K562 (cell line): ENCODE results near the gene SERPINE3. TPM values are rescaled to one million over a fixed set of nuclear protein-coding genes. Genes with fewer than 3 reads are reported as not detected.

Experiments
- ATAC-seq: fragments of 200-7000 bp; cut with Tn5 transposase; 3 replicates; pipeline ENCODE4 v1.9.1; 2020; ENCODE audit warnings: moderate library complexity
- BruUV-seq: library from RNA; stranded (reverse); fragments of 400-500 nt; replicated peaks from 2 replicates; lab custom pipeline; 2021; lab: Mats Ljungman, UMichigan
- CTCF ChIA-PET: fragments of 300-600 bp; formaldehyde crosslinking; extraction: SDS; loops from one replicate; lab custom pipeline; 2021; ENCODE audit warnings: low intra/inter-chr PET ratio; lab: Yijun Ruan, JAX
- POLR2A ChIA-PET: fragments of 300-600, 350-650 bp; sonication (Branson Sonifier 250); formaldehyde crosslinking; extraction: SDS; loops from one replicate; lab custom pipeline; 2021; ENCODE audit warnings: antibody characterized with exemption, inconsistent platforms; lab: Yijun Ruan, JAX
- DNase-seq, 4 experiments: peaks; one replicate each; pipeline versions ENCODE4 v3.0.0 to v3.0.0-alpha.2; 2011 to 2018; ENCODE audit warnings: low spot score in 3 of 4, mixed read lengths in 3 of 4; ENCODE audit errors: extremely low read depth in 1 of 4
- FAIRE-seq: peaks from 2 replicates; lab custom pipeline; 2011; peaks lifted over from hg19 to GRCh38; lab: Jason Lieb, UNC
- H2AFZ ChIP-seq: 2 replicates; pipeline ENCODE4 v1.6.0; 2011; ENCODE audit warnings: low read depth, low read length, control low read depth, inconsistent platforms
- H3K27ac ChIP-seq: fragments of 200-600 bp; 3 replicates; pipeline ENCODE4 v1.8.0; 2011; ENCODE audit warnings: low read depth, mild to moderate bottlenecking, control low read depth, inconsistent platforms, low read length, moderate library complexity, mixed read lengths; ENCODE audit errors: extremely low read depth
- H3K27me3 ChIP-seq, 2 experiments: fragments of 300-600 bp in 1 of 2; 2 replicates in 1 of 2; 3 replicates in 1 of 2; pipeline versions ENCODE4 v1.6.0 to v1.8.0; 2011; ENCODE audit warnings: inconsistent platforms in 2 of 2, low read length in 2 of 2, mild to moderate bottlenecking in 1 of 2, mixed read lengths in 1 of 2, moderate library complexity in 1 of 2; ENCODE audit not compliant: control insufficient read depth in 2 of 2, insufficient read depth in 2 of 2
- H3K36me3 ChIP-seq: fragments of 300-600 bp; 3 replicates; pipeline ENCODE4 v1.8.0; 2011; ENCODE audit warnings: mild to moderate bottlenecking, low read length, inconsistent platforms; ENCODE audit not compliant: control insufficient read depth, insufficient read depth
- H3K4me1 ChIP-seq, 2 experiments: fragments of 200-600 bp in 1 of 2; replicated peaks in 1 of 2; 2 replicates in 1 of 2; 3 replicates in 1 of 2; pipeline versions ENCODE4 v1.5.1 to v1.8.0; 2011; ENCODE audit warnings: inconsistent platforms in 2 of 2, low read length in 2 of 2, mild to moderate bottlenecking in 1 of 2, mixed read lengths in 1 of 2, moderate library complexity in 1 of 2; ENCODE audit not compliant: control insufficient read depth in 2 of 2, insufficient read depth in 2 of 2
- H3K4me2 ChIP-seq: 2 replicates; pipeline ENCODE4 v1.6.1; 2011; ENCODE audit warnings: low read length, control low read depth, inconsistent platforms, mixed read lengths; ENCODE audit not compliant: insufficient read depth
- H3K4me3 ChIP-seq: fragments of 200-600 bp; sonication (generic), shearing (Covaris generic); 2 replicates; pipeline ENCODE4 v1.5.1; 2016; ENCODE audit warnings: control low read depth, inconsistent platforms
- H3K79me2 ChIP-seq: fragments of 200-600 bp; 3 replicates; pipeline ENCODE4 v1.8.0; 2011; ENCODE audit warnings: low read length, inconsistent platforms; ENCODE audit not compliant: control insufficient read depth, insufficient read depth
- H3K9ac ChIP-seq, 2 experiments: 2 replicates each; pipeline versions ENCODE4 v1.6.0 to v1.6.1; 2011; ENCODE audit warnings: low read depth in 2 of 2, low read length in 2 of 2, control low read depth in 1 of 2, inconsistent platforms in 1 of 2, mild to moderate bottlenecking in 1 of 2, mixed read lengths in 1 of 2; ENCODE audit not compliant: insufficient read depth in 1 of 2
- H3K9me1 ChIP-seq: one replicate; pipeline ENCODE4 v1.6.0; 2011; ENCODE audit warnings: inconsistent platforms, mild to moderate bottlenecking, low read length, moderate library complexity; ENCODE audit not compliant: control insufficient read depth, insufficient read depth
- H3K9me3 ChIP-seq: replicated peaks from 2 replicates; pipeline ENCODE4 v1.5.1; 2011; ENCODE audit warnings: low read depth, low read length, inconsistent platforms; ENCODE audit not compliant: control insufficient read depth, insufficient read depth
- H4K20me1 ChIP-seq: replicated peaks from 2 replicates; pipeline ENCODE4 v1.6.1; 2011; ENCODE audit warnings: low read length, inconsistent platforms, mixed read lengths; ENCODE audit not compliant: control insufficient read depth, insufficient read depth
- RBM34 ChIP-seq: fragments of 200-400 bp; formaldehyde crosslinking; IDR thresholded peaks from 2 replicates; pipeline ENCODE4 v1.6.1; 2018; ENCODE audit warnings: low read length, borderline replicate concordance; ENCODE audit not compliant: insufficient read depth
- WGBS: fragments of 100-300 bp; shearing (Covaris generic); methylation state at CpG from one replicate; pipeline ENCODE4 v1.1.6; 2016; ENCODE audit warnings: low coverage, mixed read lengths; ENCODE audit not compliant: insufficient coverage; ENCODE audit errors: missing lambda C conversion rate; 5-methylcytosine and 5-hydroxymethylcytosine counted together
- in situ Hi-C: fragments of 300-500 bp; cut with MboI; formaldehyde crosslinking; loops from 4 replicates; pipeline ENCODE4 v1.15.0; 2018; ENCODE audit warnings: inconsistent platforms, mixed read lengths
- intact Hi-C: fragments of 100-400 bp; cut with micrococcal nuclease; formaldehyde crosslinking; loops from 2 replicates; pipeline ENCODE4 v1.14.2; 2022
- polyA plus RNA-seq, 8 experiments: library from polyadenylated mRNA; depleted of rRNA in 4 of 8; stranded (reverse) in 5 of 8; unstranded in 3 of 8; fragments of >200 nt; fragmentation: Nextera tagmentation in 2 of 8; fragmentation: Illumina TruSeq in 1 of 8; extraction: Ambion mirVana in 2 of 8; extraction: Trizol in 1 of 8; gene quantifications; 2 replicates each; pipeline versions ENCODE4 v1.2.1 to v1.2.3, GENCODE V29; 2011 to 2014; ENCODE audit warnings: inconsistent platforms in 1 of 8, missing spikeins in 1 of 8
- total RNA-seq, 7 experiments: library from RNA; depleted of rRNA in 6 of 7; stranded (reverse); fragments of >200 nt in 6 of 7; fragmentation: Illumina TruSeq in 2 of 7; extraction: Trizol in 2 of 7; gene quantifications; 2 replicates each; pipeline versions ENCODE4 v1.2.1 to v1.2.3, GENCODE V29; 2011 to 2021; ENCODE audit warnings: low replicate concordance in 1 of 7
- TF ChIP-seq, protein P1 (sequence below): IDR thresholded peaks from 2 replicates; pipeline ENCODE4 v1.6.1; 2012; ENCODE audit warnings: low read depth, low read length, improper control_type of control experiment, borderline replicate concordance

The SERPINE3 gene
- total and polyA plus RNA-seq, 9 of the 15 experiments (the other 6 are each of a cell fraction or from before 2014, with no cell fraction given): not detected

DNA sequence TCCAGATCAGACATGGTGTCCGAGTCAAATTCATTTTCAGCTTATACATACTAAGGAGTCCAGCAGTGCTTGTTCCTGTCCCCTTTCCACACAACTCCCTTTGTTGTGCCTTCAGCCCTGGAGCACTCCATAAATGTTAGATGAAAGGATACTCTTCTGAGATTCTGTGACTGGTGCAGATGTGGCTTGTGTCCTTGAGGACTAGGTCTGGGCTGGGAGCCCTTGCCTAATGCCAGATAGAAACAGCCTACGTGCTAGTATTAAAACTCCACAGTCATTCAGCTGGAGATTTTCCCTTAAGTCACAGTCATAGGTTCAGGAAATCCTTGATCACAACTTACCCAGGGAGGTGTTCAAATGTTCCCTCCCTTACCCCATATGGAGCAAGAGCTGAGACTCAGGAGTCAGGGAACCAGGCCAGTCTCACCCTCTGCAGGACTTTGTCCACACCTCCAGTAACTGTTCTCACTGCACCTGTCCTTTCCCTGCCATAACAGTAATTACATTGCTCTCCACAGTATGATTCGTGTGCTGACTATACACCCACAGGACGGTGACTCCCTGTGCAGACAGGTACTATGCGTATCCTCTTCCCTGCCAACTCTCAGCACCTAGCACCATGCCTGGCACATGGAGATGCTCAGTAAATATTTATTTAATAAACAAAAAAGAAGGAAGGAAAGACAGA is 15.5 kb upstream of the SERPINE3 start:
- no peak for ATAC-seq
- ChIA-PET POLR2A (no interaction called here), CTCF (no interaction called here)
- Histone ChIP-seq H4K20me1 (no peaks in the 10 kb centered on the region), H3K9ac (no peak overlapping the region), H2AFZ (no peak overlapping the region), H3K27me3 (peaks cover 0 to 11% of the 10 kb centered on the region in 2 experiments; a peak in 3 of 5 replicates), H3K9me1 (no peaks in the 10 kb centered on the region), H3K4me1 (no peaks in the 10 kb centered on the region; a peak in 1 of 5 replicates), H3K27ac (no peak overlapping the region), H3K36me3 (no peaks in the 10 kb centered on the region), H3K4me2 (no peak overlapping the region), H3K4me3 (no peak overlapping the region), H3K79me2 (no peaks in the 10 kb centered on the region), H3K9me3 (no peaks in the 10 kb centered on the region)
- no TSS peak for BruUV-seq
- no peak for DNase-seq
- WGBS: 0% methylated on average over 5 of the region's 5 CpGs
- in situ Hi-C loops: no loop called here
- FAIRE-seq: no peak
- intact Hi-C loops: no loop called here
- TF ChIP-seq RBM34: no peak
- TF ChIP-seq, protein P1, sequence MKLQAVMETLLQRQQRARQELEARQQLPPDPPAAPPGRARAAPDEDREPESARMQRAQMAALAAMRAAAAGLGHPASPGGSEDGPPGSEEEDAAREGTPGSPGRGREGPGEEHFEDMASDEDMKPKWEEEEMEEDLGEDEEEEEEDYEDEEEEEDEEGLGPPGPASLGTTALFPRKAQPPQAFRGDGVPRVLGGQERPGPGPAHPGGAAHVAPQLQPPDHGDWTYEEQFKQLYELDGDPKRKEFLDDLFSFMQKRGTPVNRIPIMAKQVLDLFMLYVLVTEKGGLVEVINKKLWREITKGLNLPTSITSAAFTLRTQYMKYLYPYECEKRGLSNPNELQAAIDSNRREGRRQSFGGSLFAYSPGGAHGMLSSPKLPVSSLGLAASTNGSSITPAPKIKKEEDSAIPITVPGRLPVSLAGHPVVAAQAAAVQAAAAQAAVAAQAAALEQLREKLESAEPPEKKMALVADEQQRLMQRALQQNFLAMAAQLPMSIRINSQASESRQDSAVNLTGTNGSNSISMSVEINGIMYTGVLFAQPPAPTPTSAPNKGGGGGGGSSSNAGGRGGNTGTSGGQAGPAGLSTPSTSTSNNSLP: no peak
